ENCODE data around the gene OSBP2.

Gene OSBP2

DNA sequence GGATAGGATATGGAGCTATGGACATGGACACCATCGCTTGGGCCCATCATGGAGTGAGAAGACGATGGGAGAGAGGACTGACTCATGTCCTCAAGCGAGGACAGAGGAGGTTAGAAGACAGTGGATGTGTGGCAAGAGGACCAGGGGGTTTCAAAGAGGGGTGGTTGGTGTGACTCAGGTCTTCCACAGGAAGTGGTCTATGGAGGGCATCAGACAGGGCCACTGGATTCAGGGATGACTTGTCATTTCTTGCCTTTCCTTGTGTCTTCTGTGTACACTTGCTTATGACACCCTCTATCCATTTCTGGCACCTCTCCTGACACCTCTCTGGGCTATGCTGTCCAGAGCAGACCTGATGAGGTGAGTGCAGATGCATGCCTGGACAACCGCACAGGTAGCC, 115.4 kb downstream of the OSBP2 start:
- no peak overlapping the region for H3K27ac ChIP-seq
- TF ChIP-seq, protein P1, sequence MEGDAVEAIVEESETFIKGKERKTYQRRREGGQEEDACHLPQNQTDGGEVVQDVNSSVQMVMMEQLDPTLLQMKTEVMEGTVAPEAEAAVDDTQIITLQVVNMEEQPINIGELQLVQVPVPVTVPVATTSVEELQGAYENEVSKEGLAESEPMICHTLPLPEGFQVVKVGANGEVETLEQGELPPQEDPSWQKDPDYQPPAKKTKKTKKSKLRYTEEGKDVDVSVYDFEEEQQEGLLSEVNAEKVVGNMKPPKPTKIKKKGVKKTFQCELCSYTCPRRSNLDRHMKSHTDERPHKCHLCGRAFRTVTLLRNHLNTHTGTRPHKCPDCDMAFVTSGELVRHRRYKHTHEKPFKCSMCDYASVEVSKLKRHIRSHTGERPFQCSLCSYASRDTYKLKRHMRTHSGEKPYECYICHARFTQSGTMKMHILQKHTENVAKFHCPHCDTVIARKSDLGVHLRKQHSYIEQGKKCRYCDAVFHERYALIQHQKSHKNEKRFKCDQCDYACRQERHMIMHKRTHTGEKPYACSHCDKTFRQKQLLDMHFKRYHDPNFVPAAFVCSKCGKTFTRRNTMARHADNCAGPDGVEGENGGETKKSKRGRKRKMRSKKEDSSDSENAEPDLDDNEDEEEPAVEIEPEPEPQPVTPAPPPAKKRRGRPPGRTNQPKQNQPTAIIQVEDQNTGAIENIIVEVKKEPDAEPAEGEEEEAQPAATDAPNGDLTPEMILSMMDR (IDR thresholded peaks at IDR 0.05) = no peak
- no peak for TF ChIP-seq ZFX (IDR thresholded peaks at IDR 0.05; ENCODE audit: borderline replicate concordance)

DNA sequence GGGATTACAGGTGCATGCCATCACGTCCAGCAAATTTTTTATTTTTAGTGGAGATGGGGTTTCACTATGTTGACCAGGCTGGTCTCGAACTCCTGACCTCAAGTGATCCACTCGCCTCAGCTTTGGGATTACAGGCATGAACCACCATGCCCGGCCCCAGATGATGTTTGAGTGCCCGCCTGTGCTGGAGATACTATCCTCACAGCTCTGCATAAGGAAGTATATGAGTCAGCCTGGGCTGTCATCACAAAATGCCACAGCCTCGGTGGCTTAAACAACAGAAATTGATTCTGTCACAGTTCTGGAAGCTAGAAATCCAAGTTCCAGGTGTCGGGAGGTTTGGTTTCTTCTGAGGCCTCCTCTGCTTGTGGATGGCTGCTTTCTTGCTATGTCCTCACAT, 119.3 kb downstream of the OSBP2 start:
- TF ChIP-seq, protein P1 (IDR thresholded peaks at IDR 0.05) = no peak
- TF ChIP-seq ZFX (IDR thresholded peaks at IDR 0.05; ENCODE audit: borderline replicate concordance) = no peak
- no peak overlapping the region for H3K27ac ChIP-seq

DNA sequence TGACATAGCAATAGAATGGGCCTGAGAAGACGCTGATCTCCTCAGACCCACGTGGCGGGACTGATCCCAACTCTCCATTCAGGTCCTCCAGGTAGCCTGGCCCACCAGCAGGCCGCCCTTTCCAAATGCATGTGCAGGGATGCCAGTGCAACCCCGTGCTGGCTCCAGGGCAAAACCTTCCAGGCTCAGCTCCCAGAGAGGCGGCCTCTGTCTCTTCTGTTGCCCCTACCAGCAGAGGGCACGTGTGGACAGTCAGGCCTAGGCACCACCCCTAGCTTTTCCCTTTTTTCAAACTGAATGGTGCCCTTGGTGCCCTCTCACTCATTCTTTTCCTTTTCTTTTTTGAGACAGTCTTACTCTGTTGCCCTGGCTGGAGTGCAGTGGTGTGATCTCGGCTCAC, 121.7 kb downstream of the OSBP2 start:
- TF ChIP-seq, protein P1 (IDR thresholded peaks at IDR 0.05) = peak; percentile 32
- TF ChIP-seq ZFX (IDR thresholded peaks at IDR 0.05; ENCODE audit: borderline replicate concordance) = no peak
- no peak overlapping the region for H3K27ac ChIP-seq

DNA sequence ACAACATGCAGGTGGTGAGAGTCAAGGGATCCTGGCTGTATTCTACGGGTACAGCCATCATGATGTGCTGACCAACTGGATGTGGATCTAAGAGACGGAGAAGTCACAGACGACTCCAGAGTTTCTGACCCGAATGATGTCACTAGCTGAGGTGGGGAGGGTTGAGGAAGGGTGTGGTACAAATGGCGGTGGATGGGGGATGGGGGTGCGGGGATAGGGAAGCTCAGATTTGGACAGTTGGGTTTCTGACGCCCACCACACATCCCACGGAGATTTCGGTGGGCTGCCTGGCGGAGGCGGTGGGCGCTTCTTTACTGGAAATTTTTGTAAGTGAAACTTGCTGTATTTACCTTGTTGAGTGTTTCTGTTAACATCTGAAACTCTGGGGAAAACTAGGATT, 126.7 kb downstream of the OSBP2 start:
- no peak overlapping the region for H3K27ac ChIP-seq
- TF ChIP-seq ZFX (IDR thresholded peaks at IDR 0.05; ENCODE audit: borderline replicate concordance) = no peak
- TF ChIP-seq, protein P1 (IDR thresholded peaks at IDR 0.05) = no peak

DNA sequence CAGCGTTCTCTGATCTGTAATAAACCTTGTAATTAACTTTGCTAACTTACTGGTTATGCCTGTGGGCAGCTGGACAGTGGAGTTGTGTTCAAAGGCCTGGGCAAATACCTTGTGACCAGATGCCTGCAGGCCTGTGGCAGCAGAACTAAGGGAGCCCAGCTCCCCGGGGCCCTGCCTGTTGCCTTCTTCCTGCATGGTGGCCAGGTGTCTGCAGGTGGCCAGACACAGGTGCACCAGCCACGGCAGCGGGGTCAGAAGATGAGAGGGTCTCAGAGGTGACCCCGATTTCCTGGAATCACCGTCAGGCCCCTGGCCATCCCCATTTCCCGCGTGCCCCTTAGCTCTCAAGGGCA, 127.2 kb downstream of the OSBP2 start:
- H3K27ac ChIP-seq = no peak overlapping the region
- TF ChIP-seq, protein P1 (IDR thresholded peaks at IDR 0.05) = no peak
- no peak for TF ChIP-seq ZFX (IDR thresholded peaks at IDR 0.05; ENCODE audit: borderline replicate concordance)

DNA sequence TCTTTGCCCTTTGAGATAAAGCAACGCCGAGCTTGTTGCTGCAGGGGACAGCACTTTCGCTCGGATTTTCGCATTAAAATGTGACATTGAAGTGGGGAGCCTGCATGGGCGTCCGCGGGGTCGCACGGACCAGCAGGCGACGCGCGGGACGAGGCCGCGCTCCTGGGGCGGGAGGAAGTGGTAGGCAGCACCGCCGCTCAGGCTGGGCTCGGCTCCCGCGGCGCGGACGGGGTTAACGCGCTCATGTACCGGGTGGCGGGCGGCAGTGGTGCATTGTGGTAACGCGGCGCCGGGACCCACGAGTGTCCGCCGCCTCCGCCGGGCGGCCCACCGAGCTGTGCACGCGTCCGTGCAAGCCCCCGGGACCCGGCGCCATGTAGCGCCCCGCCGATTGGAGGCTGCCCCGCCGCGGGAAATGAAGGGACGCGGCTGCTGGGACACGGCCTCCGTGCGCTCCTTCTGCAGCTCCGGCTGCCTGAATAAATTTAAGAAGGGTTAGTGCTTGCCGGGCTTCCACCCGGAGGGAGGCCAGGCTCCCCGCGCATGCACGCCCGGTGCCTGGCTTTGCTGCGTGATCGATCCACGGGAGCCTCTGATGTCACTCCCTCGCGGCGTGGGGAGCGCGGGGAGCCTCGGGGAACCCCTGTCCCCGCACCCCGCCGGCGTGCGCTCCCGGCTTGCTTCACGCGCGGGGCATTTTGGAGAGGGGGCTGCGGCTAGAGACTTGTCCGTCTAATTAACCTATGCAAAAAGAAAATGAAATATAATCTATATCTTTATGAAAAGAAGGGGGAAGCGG, 127.7 kb downstream of the OSBP2 start:
- H3K27ac ChIP-seq = no peak overlapping the region
- TF ChIP-seq, protein P1 (IDR thresholded peaks at IDR 0.05) = no peak
- TF ChIP-seq ZFX (IDR thresholded peaks at IDR 0.05; ENCODE audit: borderline replicate concordance) = no peak

DNA sequence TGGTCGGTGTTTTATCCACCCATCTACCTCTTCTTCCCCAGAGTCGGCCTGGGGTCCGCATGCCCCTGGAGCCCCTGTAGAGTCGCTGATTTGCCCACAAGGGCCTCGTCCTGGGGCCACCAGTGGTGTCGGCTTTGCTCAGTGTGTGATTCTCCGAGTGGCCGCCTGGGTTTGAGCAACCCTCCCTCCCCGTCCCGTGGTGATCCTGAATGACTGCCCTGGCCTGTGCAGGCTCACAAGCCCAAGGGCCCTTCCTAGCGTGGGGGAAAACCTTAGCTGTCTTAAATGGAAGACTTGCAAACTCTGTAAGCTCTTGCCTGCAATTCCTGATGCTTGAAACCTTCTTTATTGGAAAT, 128.3 kb downstream of the OSBP2 start:
- no peak overlapping the region for H3K27ac ChIP-seq

More for the DNA sequence above, 128.3 kb downstream of the OSBP2 start:
- TF ChIP-seq, protein P1 (IDR thresholded peaks at IDR 0.05) = no peak
- no peak for TF ChIP-seq ZFX (IDR thresholded peaks at IDR 0.05; ENCODE audit: borderline replicate concordance)

Data from 22Rv1 (cell line).